Thyroid gland (tissue), 4 donors: Measurements from ENCODE around the gene RNF6.

Experiments used
- POLR2A ChIP-seq, 2 donors: fragments of 450-650 bp; IDR thresholded peaks; one replicate each; pipeline ENCODE4 v1.6.1; 2017; ENCODE audit warnings: antibody characterized with exemption in 2 of 2, mild to moderate bottlenecking in 2 of 2, moderate library complexity in 1 of 2
- TF ChIP-seq, protein P1 (sequence below), 6 experiments: fragments of 200-600 bp in 3 of 6; fragments of 450-650 bp in 3 of 6; sonication (generic) in 3 of 6; IDR thresholded peaks; one replicate each; pipeline ENCODE4 v1.5.1; 2016 to 2019; ENCODE audit warnings: antibody characterized with exemption in 6 of 6, mild to moderate bottlenecking in 2 of 6, inconsistent platforms in 1 of 6, moderate library complexity in 1 of 6

DNA sequence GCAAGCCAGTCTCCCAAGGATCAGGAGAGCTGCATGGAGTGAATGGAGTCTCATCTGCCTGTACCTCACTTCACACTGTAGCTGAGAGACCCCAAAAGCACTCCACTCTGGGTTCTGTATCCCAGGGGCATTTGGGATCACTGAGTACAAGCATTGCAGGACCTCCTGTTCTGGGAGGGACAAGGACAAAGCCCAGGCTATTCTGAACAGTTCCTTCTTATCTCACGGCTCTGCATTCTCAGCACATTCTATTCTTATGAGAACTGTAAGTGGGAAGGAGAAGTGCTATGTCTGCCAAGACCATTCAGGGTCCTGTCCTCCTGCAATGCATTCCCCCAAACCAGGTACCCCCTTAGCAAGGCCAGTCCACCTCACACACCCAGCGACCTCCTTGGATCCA is 42.8 kb downstream of the RNF6 start:
- TF ChIP-seq, protein P1, sequence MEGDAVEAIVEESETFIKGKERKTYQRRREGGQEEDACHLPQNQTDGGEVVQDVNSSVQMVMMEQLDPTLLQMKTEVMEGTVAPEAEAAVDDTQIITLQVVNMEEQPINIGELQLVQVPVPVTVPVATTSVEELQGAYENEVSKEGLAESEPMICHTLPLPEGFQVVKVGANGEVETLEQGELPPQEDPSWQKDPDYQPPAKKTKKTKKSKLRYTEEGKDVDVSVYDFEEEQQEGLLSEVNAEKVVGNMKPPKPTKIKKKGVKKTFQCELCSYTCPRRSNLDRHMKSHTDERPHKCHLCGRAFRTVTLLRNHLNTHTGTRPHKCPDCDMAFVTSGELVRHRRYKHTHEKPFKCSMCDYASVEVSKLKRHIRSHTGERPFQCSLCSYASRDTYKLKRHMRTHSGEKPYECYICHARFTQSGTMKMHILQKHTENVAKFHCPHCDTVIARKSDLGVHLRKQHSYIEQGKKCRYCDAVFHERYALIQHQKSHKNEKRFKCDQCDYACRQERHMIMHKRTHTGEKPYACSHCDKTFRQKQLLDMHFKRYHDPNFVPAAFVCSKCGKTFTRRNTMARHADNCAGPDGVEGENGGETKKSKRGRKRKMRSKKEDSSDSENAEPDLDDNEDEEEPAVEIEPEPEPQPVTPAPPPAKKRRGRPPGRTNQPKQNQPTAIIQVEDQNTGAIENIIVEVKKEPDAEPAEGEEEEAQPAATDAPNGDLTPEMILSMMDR (IDR thresholded peaks at IDR 0.05): no peak
- TF ChIP-seq POLR2A (IDR thresholded peaks at IDR 0.05): no peak
